A549 (cell line): ENCODE results near the gene ST3GAL6. TPM values are rescaled to one million over a fixed set of nuclear protein-coding genes. Genes with fewer than 3 reads are reported as not detected.

Experiments used
- ATAC-seq, 2 experiments: fragments of 200-7000 bp in 1 of 2; fragments of >200 bp in 1 of 2; cut with Nextera tagmentation in 1 of 2; cut with Tn5 transposase in 1 of 2; 3 replicates each; pipeline versions ENCODE4 v1.8.0 to v1.9.1; 2018 to 2020; ENCODE audit warnings: mild to moderate bottlenecking in 1 of 2, moderate library complexity in 1 of 2
- CTCF ChIA-PET: fragments of 300-600 bp; sonication (Branson Sonifier 250); formaldehyde crosslinking; extraction: SDS; loops from one replicate; lab custom pipeline; 2021; ENCODE audit warnings: antibody characterized with exemption, inconsistent platforms; lab: Yijun Ruan, JAX
- POLR2A ChIA-PET: fragments of 350-600 bp; formaldehyde crosslinking; extraction: SDS; loops from one replicate; lab custom pipeline; 2021; ENCODE audit warnings: antibody characterized with exemption, inconsistent platforms; lab: Yijun Ruan, JAX
- DNase-seq, 2 experiments: peaks; one replicate each; pipeline versions ENCODE4 v3.0.0 to v3.0.0-alpha.2; 2011 to 2016; ENCODE audit warnings: low read depth in 1 of 2, low spot score in 1 of 2
- FAIRE-seq: peaks from 2 replicates; lab custom pipeline; 2011; peaks lifted over from hg19 to GRCh38; lab: Jason Lieb, UNC
- H3K27ac ChIP-seq, 2 experiments: fragments of >200 bp; sonication (Bioruptor Twin); formaldehyde crosslinking; 3 replicates each; pipeline ENCODE4 v1.5.1; 2016 to 2017
- H3K4me1 ChIP-seq: fragments of >200 bp; sonication (Bioruptor Twin); formaldehyde crosslinking; 3 replicates; pipeline ENCODE4 v1.6.1; 2016
- H3K4me2 ChIP-seq: fragments of >200 bp; sonication (Bioruptor Twin); formaldehyde crosslinking; 3 replicates; pipeline ENCODE4 v1.6.1; 2016
- H3K4me3 ChIP-seq: fragments of >200 bp; sonication (Bioruptor Twin); formaldehyde crosslinking; 3 replicates; pipeline ENCODE4 v1.5.1; 2016
- H3K9me3 ChIP-seq: fragments of >200 bp; sonication (Bioruptor Twin); formaldehyde crosslinking; 3 replicates; pipeline ENCODE4 v1.6.1; 2016
- ATOH8 ChIP-seq: fragments of 250-450 bp; sonication (Bioruptor Pico); IDR thresholded peaks from 2 replicates; pipeline ENCODE4 v1.5.0; 2020; ENCODE audit warnings: low read depth, mild to moderate bottlenecking, moderate library complexity
- BHLHE40 ChIP-seq: IDR thresholded peaks from 2 replicates; pipeline ENCODE4 v1.6.1; 2012; ENCODE audit warnings: low read depth, low read length, inconsistent platforms
- CEBPB ChIP-seq, 2 experiments: fragments of >200 bp in 1 of 2; sonication (Bioruptor Twin) in 1 of 2; formaldehyde crosslinking in 1 of 2; IDR thresholded peaks; 2 replicates each; pipeline ENCODE4 v1.6.1; 2012 to 2016
- EHF ChIP-seq: fragments of 250-450 bp; sonication (Bioruptor Pico); IDR thresholded peaks from 2 replicates; pipeline ENCODE4 v1.5.0; 2020; ENCODE audit warnings: mild to moderate bottlenecking
- EP300 ChIP-seq, 2 experiments: fragments of >200 bp; sonication (Bioruptor Twin); formaldehyde crosslinking; IDR thresholded peaks; 2 replicates in 1 of 2; 3 replicates in 1 of 2; pipeline ENCODE4 v1.6.1; 2016 to 2017
- ESRRA ChIP-seq: fragments of 150-350 bp; IDR thresholded peaks from 2 replicates; pipeline ENCODE4 v1.6.1; 2014; ENCODE audit warnings: mild to moderate bottlenecking, low read length, borderline replicate concordance
- FOSB ChIP-seq: fragments of 250-450 bp; sonication (Bioruptor Pico); IDR thresholded peaks from 2 replicates; pipeline ENCODE4 v1.5.0; 2020; ENCODE audit warnings: mild to moderate bottlenecking, moderate library complexity
- FOSL2 ChIP-seq, 2 experiments: fragments of 450-650 bp in 1 of 2; fragments of >200 bp in 1 of 2; sonication (Bioruptor Twin) in 1 of 2; formaldehyde crosslinking; IDR thresholded peaks; 2 replicates each; pipeline versions ENCODE4 v1.5.0 to v1.6.1; 2016 to 2020; ENCODE audit warnings: mild to moderate bottlenecking in 1 of 2, moderate library complexity in 1 of 2
- HEYL ChIP-seq: fragments of 250-450 bp; sonication (Bioruptor Pico); IDR thresholded peaks from 2 replicates; pipeline ENCODE4 v1.8.0; 2021; ENCODE audit warnings: mild to moderate bottlenecking, moderate library complexity
- HOXA7 ChIP-seq: fragments of 250-450 bp; sonication (Bioruptor Pico); IDR thresholded peaks from 2 replicates; pipeline ENCODE4 v1.5.0; 2020; ENCODE audit warnings: mild to moderate bottlenecking, moderate library complexity
- KDM1A ChIP-seq: fragments of 200-600 bp; sonication (generic); IDR thresholded peaks from 2 replicates; pipeline ENCODE4 v1.6.1; 2016; ENCODE audit warnings: low read depth, mild to moderate bottlenecking
- MAX ChIP-seq: IDR thresholded peaks from 2 replicates; pipeline ENCODE4 v1.6.1; 2012
- PHF8 ChIP-seq: fragments of 200-600 bp; sonication (generic); IDR thresholded peaks from 2 replicates; pipeline ENCODE4 v1.6.1; 2016; ENCODE audit warnings: low read depth, mild to moderate bottlenecking, antibody characterized with exemption, moderate library complexity, borderline replicate concordance
- POLR2A ChIP-seq: IDR thresholded peaks from 2 replicates; pipeline ENCODE4 v1.6.1; 2012; ENCODE audit warnings: mild to moderate bottlenecking, low read length
- RARB ChIP-seq: fragments of 250-450 bp; sonication (Bioruptor Pico); IDR thresholded peaks from 2 replicates; pipeline ENCODE4 v1.8.0; 2021; ENCODE audit warnings: mild to moderate bottlenecking, moderate library complexity
- REST ChIP-seq: fragments of 200-600 bp; sonication (generic); IDR thresholded peaks from 2 replicates; pipeline ENCODE4 v1.6.1; 2016; ENCODE audit warnings: antibody characterized with exemption, mild to moderate bottlenecking, moderate library complexity
- RNF2 ChIP-seq: fragments of 200-600 bp; sonication (generic); IDR thresholded peaks from 2 replicates; pipeline ENCODE4 v1.6.1; 2016; ENCODE audit warnings: low read depth, mild to moderate bottlenecking, antibody characterized with exemption, moderate library complexity, borderline replicate concordance
- USF2 ChIP-seq: fragments of 450-650 bp; IDR thresholded peaks from 2 replicates; pipeline ENCODE4 v1.6.1; 2014; ENCODE audit warnings: antibody characterized with exemption
- WGBS: methylation state at CpG from one replicate; pipeline ENCODE4 v1.1.6; 2017; ENCODE audit errors: missing lambda C conversion rate; 5-methylcytosine and 5-hydroxymethylcytosine counted together
- polyA plus RNA-seq, 4 experiments: library from polyadenylated mRNA; depleted of rRNA in 3 of 4; stranded (reverse); fragments of >200 nt; fragmentation: RNase III in 1 of 4; extraction: RNeasy Plus Mini Kit Qiagen cat#74134 plus additional on column Dnase treatment in 1 of 4; gene quantifications; 2 replicates in 3 of 4; 3 replicates in 1 of 4; pipeline ENCODE4 v1.2.3, GENCODE V29; 2011 to 2017

The ST3GAL6 gene
- polyA plus RNA-seq, 2 of the 4 experiments (the other 2 are of a cell fraction): 1.1 to 1.4 TPM

GRCh38 chr3:98812851-98813374, 49.8 kb downstream of the ST3GAL6 start (continued):
- no peak for TF ChIP-seq PHF8
- no peak for TF ChIP-seq FOSB (CRISPR knock-in tag)
- no peak for TF ChIP-seq RNF2
- TF ChIP-seq EP300 (IDR thresholded peaks at IDR 0.05): peak in 1 of 2 experiments; percentile 61; a peak in 2 of 5 replicates
- TF ChIP-seq KDM1A: no peak
- TF ChIP-seq ATOH8 (CRISPR knock-in tag): no peak
- no peak for TF ChIP-seq REST
- no peak for TF ChIP-seq BHLHE40
- peak; percentile 71 for TF ChIP-seq MAX
- peak; percentile 97 to 99 for TF ChIP-seq CEBPB (IDR thresholded peaks at IDR 0.05)
- TF ChIP-seq ESRRA: no peak
- TF ChIP-seq USF2: no peak

- 40% methylated on average over 5 of the region's 5 CpGs for WGBS
- ChIA-PET CTCF (interaction anchor here (0.7 to 8.7 kb wide), 10 partner anchors 9 to 359 kb away, joined by 3 to 111 read pairs (median 4); no protein-coding TSS in a partner anchor), POLR2A (no interaction called here)
- ATAC-seq: peak; percentile 59 to 70; a peak in 5 of 6 replicates
- no peak for TF ChIP-seq BHLHE40
- TF ChIP-seq ESRRA: no peak
- TF ChIP-seq POLR2A: no peak
- no peak for TF ChIP-seq RARB (CRISPR knock-in tag)
- TF ChIP-seq HEYL: no peak
- TF ChIP-seq FOSL2 (IDR thresholded peaks at IDR 0.05): 0 out of 2 replicates have a peak, but pooled peaks have one; percentile 27
- TF ChIP-seq FOSL2 (CRISPR knock-in tag; IDR thresholded peaks at IDR 0.05): peak; percentile 26; the same call in 1 of the 2 replicates
- TF ChIP-seq EHF (CRISPR knock-in tag): no peak
- TF ChIP-seq HOXA7: no peak
- FAIRE-seq: peak; percentile 88
- Histone ChIP-seq H3K4me2 (peak overlapping the region; percentile 69), H3K9me3 (no peaks in the 10 kb centered on the region), H3K4me3 (no peak overlapping the region), H3K27ac (peak overlapping the region; percentile 73 to 84), H3K4me1 (peaks cover 90% of the 10 kb centered on the region)
- peak; percentile 24 to 53 for DNase-seq
Observed at GRCh38 chr3:98814817-98815420, 51.8 kb downstream of the ST3GAL6 start.
